HepG2 (cell line): ENCODE results near the gene MYADML2. TPM values are rescaled to one million over a fixed set of nuclear protein-coding genes. Genes with fewer than 3 reads are reported as not detected.

Experiments used
- ATF7 ChIP-seq, 2 experiments: fragments of 450-650 bp in 1 of 2; sonication (generic) in 1 of 2; formaldehyde crosslinking in 1 of 2; IDR thresholded peaks; 2 replicates each; pipeline versions ENCODE4 v1.4.0 to v1.6.1; 2016 to 2020; ENCODE audit warnings: antibody characterized with exemption in 1 of 2, mild to moderate bottlenecking in 1 of 2, missing genetic modification reagents in 1 of 2
- CBFB ChIP-seq: sonication (generic); formaldehyde crosslinking; IDR thresholded peaks from 2 replicates; pipeline ENCODE4 v1.4.0; 2020; ENCODE audit warnings: missing genetic modification reagents
- FOXA1 ChIP-seq, 2 experiments: fragments of 450-650 bp in 1 of 2; sonication (generic) in 1 of 2; formaldehyde crosslinking in 1 of 2; IDR thresholded peaks; 2 replicates each; pipeline versions ENCODE4 v1.4.0 to v1.6.1; 2016 to 2020; ENCODE audit warnings: missing genetic modification reagents in 1 of 2
- GZF1 ChIP-seq: sonication (generic); formaldehyde crosslinking; IDR thresholded peaks from 2 replicates; pipeline ENCODE4 v1.5.1; 2020; ENCODE audit warnings: mild to moderate bottlenecking, missing genetic modification reagents
- HDAC1 ChIP-seq: sonication (generic); formaldehyde crosslinking; IDR thresholded peaks from 2 replicates; pipeline ENCODE4 v1.5.1; 2020; ENCODE audit warnings: mild to moderate bottlenecking, missing genetic modification reagents
- KDM5A ChIP-seq: fragments of 200-600 bp; sonication (generic); IDR thresholded peaks from 2 replicates; pipeline ENCODE4 v1.7.0; 2018; ENCODE audit warnings: antibody characterized with exemption, mild to moderate bottlenecking, low read length, borderline replicate concordance
- MTF1 ChIP-seq: sonication (generic); formaldehyde crosslinking; IDR thresholded peaks from 2 replicates; pipeline ENCODE4 v1.5.0; 2020; ENCODE audit warnings: missing genetic modification reagents
- NCOA2 ChIP-seq: sonication (generic); formaldehyde crosslinking; IDR thresholded peaks from 2 replicates; pipeline ENCODE4 v1.8.0; 2022; ENCODE audit warnings: inconsistent platforms
- NKX3-1 ChIP-seq: sonication (generic); formaldehyde crosslinking; IDR thresholded peaks from 2 replicates; pipeline ENCODE4 v1.5.0; 2020; ENCODE audit warnings: missing genetic modification reagents
- RBM22 ChIP-seq: fragments of 200-400 bp; formaldehyde crosslinking; optimal IDR thresholded peaks from 2 replicates; pipeline ENCODE3; 2017; ENCODE audit warnings: mild to moderate bottlenecking, low read length, moderate library complexity
- RFXAP ChIP-seq: sonication (generic); formaldehyde crosslinking; IDR thresholded peaks from 2 replicates; pipeline ENCODE4 v1.4.0; 2020; ENCODE audit warnings: missing genetic modification reagents, borderline replicate concordance
- SIX1 ChIP-seq: sonication (generic); formaldehyde crosslinking; IDR thresholded peaks from 2 replicates; pipeline ENCODE4 v1.4.0; 2020; ENCODE audit warnings: missing genetic modification reagents, borderline replicate concordance
- SPEN ChIP-seq: sonication (generic); formaldehyde crosslinking; IDR thresholded peaks from 2 replicates; pipeline ENCODE4 v1.5.1; 2020; ENCODE audit warnings: low read depth, mild to moderate bottlenecking, missing genetic modification reagents
- TOPORS ChIP-seq: sonication (generic); formaldehyde crosslinking; IDR thresholded peaks from 2 replicates; pipeline ENCODE4 v1.8.0; 2023; ENCODE audit warnings: mild to moderate bottlenecking, missing genetic modification reagents
- ZBTB21 ChIP-seq: sonication (generic); formaldehyde crosslinking; IDR thresholded peaks from 2 replicates; pipeline ENCODE4 v1.4.0; 2020; ENCODE audit warnings: missing genetic modification reagents
- ZNF337 ChIP-seq: sonication (generic); formaldehyde crosslinking; IDR thresholded peaks from 2 replicates; pipeline ENCODE4 v1.5.1; 2020; ENCODE audit warnings: missing genetic modification reagents, low read depth, mild to moderate bottlenecking, borderline replicate concordance
- ZNF432 ChIP-seq: sonication (generic); formaldehyde crosslinking; IDR thresholded peaks from 2 replicates; pipeline ENCODE4 v1.5.0; 2020; ENCODE audit warnings: missing genetic modification reagents, mild to moderate bottlenecking, borderline replicate concordance
- ZNF496 ChIP-seq: sonication (generic); formaldehyde crosslinking; IDR thresholded peaks from 2 replicates; pipeline ENCODE4 v1.8.1; 2023; ENCODE audit warnings: mild to moderate bottlenecking, moderate library complexity, missing genetic modification reagents; ENCODE audit not compliant: insufficient replicate concordance
- ZNF546 ChIP-seq: sonication (generic); formaldehyde crosslinking; conservative IDR thresholded peaks from 2 replicates; pipeline ENCODE4 v1.8.1; 2023; ENCODE audit warnings: mild to moderate bottlenecking, missing genetic modification reagents
- ZNF749 ChIP-seq: sonication (generic); formaldehyde crosslinking; IDR thresholded peaks from 2 replicates; pipeline ENCODE4 v1.8.0; 2022; ENCODE audit warnings: mild to moderate bottlenecking, missing genetic modification reagents, moderate library complexity, borderline replicate concordance
- polyA plus RNA-seq, 8 experiments: library from polyadenylated mRNA; depleted of rRNA in 3 of 8; stranded (reverse) in 7 of 8; unstranded in 1 of 8; fragments of >200 nt; fragmentation: Illumina TruSeq in 4 of 8; extraction: Trizol in 4 of 8; gene quantifications; 2 replicates each; pipeline versions ENCODE4 v1.2.1 to v1.2.3, GENCODE V29; 2011 to 2016; ENCODE audit warnings: low read depth in 4 of 8, missing spikeins in 1 of 8, mixed read lengths in 1 of 8; ENCODE audit not compliant: insufficient read depth in 1 of 8
- total RNA-seq, 5 experiments: library from RNA; depleted of rRNA; stranded (reverse); fragments of >200 nt; fragmentation: Illumina TruSeq; extraction: Trizol; gene quantifications; 2 replicates each; pipeline ENCODE4 v1.2.3, GENCODE V29; 2016; ENCODE audit warnings: low read depth in 1 of 5
- TF ChIP-seq, protein P1 (sequence below): sonication (generic); formaldehyde crosslinking; IDR thresholded peaks from 2 replicates; pipeline ENCODE4 v1.4.0; 2020; ENCODE audit warnings: missing genetic modification reagents, borderline replicate concordance
- TF ChIP-seq, protein P2 (sequence below): sonication (generic); formaldehyde crosslinking; IDR thresholded peaks from 2 replicates; pipeline ENCODE4 v1.5.1; 2020; ENCODE audit warnings: missing genetic modification reagents, mild to moderate bottlenecking, borderline replicate concordance
- TF ChIP-seq, protein P3 (sequence below), 2 experiments: sonication (generic) in 1 of 2; formaldehyde crosslinking in 1 of 2; IDR thresholded peaks; 2 replicates each; pipeline versions ENCODE4 v1.4.0 to v1.6.1; 2018 to 2020; ENCODE audit warnings: missing genetic modification reagents in 2 of 2, borderline replicate concordance in 1 of 2, low read depth in 1 of 2, mild to moderate bottlenecking in 1 of 2, missing biosample characterization in 1 of 2

MYADML2 gene
- total and polyA plus RNA-seq, 2 of the 13 experiments (the other 11 are each of a cell fraction or from before 2014, with no cell fraction given), result not detected

DNA sequence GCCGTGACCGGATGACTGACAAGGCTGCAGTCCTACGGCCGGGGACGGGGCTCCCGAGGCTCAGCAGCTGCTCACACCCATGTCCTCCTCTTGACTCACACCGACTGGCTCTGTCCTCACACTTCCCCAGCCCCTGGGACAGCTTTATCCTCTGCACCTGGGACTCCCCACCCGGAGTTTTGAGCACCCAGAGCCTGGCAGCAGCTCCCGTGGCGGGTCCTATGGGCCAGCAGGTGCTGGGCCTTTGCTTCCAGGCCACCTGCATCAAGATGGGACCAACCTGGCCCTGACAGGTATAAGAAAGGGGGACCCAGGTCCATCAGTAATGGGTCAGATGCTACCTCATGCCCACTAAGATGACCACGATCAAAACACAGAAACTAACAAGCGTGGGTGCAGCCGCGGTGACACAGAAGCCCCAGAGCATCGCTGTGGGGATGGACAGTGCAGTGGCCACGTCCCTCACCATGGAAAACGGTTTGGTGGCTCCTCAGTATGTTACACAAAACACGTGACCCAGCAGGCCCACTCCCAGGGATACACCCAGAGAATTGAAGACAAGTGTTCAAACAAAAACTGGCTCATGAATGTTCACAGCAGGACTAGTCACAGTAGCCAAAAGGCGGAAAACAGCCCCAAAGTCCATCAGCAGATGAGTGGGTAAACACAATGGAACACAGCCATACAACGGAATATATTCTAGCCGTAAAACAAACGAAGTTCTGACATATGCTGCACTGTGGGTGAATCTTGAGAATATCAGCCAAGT, 17.2 kb upstream of the MYADML2 start (continued):
- TF ChIP-seq, protein P1, sequence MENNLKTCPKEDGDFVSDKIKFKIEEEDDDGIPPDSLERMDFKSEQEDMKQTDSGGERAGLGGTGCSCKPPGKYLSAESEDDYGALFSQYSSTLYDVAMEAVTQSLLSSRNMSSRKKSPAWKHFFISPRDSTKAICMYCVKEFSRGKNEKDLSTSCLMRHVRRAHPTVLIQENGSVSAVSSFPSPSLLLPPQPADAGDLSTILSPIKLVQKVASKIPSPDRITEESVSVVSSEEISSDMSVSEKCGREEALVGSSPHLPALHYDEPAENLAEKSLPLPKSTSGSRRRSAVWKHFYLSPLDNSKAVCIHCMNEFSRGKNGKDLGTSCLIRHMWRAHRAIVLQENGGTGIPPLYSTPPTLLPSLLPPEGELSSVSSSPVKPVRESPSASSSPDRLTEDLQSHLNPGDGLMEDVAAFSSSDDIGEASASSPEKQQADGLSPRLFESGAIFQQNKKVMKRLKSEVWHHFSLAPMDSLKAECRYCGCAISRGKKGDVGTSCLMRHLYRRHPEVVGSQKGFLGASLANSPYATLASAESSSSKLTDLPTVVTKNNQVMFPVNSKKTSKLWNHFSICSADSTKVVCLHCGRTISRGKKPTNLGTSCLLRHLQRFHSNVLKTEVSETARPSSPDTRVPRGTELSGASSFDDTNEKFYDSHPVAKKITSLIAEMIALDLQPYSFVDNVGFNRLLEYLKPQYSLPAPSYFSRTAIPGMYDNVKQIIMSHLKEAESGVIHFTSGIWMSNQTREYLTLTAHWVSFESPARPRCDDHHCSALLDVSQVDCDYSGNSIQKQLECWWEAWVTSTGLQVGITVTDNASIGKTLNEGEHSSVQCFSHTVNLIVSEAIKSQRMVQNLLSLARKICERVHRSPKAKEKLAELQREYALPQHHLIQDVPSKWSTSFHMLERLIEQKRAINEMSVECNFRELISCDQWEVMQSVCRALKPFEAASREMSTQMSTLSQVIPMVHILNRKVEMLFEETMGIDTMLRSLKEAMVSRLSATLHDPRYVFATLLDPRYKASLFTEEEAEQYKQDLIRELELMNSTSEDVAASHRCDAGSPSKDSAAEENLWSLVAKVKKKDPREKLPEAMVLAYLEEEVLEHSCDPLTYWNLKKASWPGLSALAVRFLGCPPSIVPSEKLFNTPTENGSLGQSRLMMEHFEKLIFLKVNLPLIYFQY, result no peak
- TF ChIP-seq GZF1 (CRISPR knock-in tag) (no peak), SIX1 (no peak), NKX3-1 (no peak), CBFB (CRISPR knock-in tag) (no peak), ZNF337 (CRISPR knock-in tag) (no peak), ATF7 (IDR thresholded peaks at IDR 0.05) (no peak), ATF7 (CRISPR knock-in tag; IDR thresholded peaks at IDR 0.05) (no peak), SPEN (CRISPR knock-in tag) (no peak; the same call in 1 of the 2 replicates), NCOA2 (CRISPR knock-in tag) (0 out of 2 replicates have a peak, but pooled peaks have one; percentile 36), RFXAP (no peak), HDAC1 (CRISPR knock-in tag) (peak; percentile 44; the same call in 1 of the 2 replicates), ZNF749 (CRISPR knock-in tag) (0 out of 2 replicates have a peak, but pooled peaks have one; percentile 18), ZNF496 (CRISPR knock-in tag) (no peak), RBM22 (peak; percentile 77), KDM5A (no peak), TOPORS (CRISPR knock-in tag) (no peak), ZBTB21 (CRISPR knock-in tag) (peak; percentile 18; the same call in 1 of the 2 replicates), ZNF546 (CRISPR knock-in tag) (no peak), FOXA1 (IDR thresholded peaks at IDR 0.05) (no peak), FOXA1 (CRISPR knock-in tag; IDR thresholded peaks at IDR 0.05) (peak; percentile 65), ZNF432 (CRISPR knock-in tag) (no peak), MTF1 (no peak)
- TF ChIP-seq, protein P2, sequence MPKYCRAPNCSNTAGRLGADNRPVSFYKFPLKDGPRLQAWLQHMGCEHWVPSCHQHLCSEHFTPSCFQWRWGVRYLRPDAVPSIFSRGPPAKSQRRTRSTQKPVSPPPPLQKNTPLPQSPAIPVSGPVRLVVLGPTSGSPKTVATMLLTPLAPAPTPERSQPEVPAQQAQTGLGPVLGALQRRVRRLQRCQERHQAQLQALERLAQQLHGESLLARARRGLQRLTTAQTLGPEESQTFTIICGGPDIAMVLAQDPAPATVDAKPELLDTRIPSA (CRISPR knock-in tag), result no peak
- TF ChIP-seq, protein P3, sequence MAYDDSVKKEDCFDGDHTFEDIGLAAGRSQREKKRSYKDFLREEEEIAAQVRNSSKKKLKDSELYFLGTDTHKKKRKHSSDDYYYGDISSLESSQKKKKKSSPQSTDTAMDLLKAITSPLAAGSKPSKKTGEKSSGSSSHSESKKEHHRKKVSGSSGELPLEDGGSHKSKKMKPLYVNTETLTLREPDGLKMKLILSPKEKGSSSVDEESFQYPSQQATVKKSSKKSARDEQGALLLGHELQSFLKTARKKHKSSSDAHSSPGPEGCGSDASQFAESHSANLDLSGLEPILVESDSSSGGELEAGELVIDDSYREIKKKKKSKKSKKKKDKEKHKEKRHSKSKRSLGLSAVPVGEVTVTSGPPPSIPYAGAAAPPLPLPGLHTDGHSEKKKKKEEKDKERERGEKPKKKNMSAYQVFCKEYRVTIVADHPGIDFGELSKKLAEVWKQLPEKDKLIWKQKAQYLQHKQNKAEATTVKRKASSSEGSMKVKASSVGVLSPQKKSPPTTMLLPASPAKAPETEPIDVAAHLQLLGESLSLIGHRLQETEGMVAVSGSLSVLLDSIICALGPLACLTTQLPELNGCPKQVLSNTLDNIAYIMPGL (CRISPR knock-in tag; IDR thresholded peaks at IDR 0.05; ENCODE audit: borderline replicate concordance in 1 of 2, low read depth in 1 of 2), result no peak; a peak in 1 of 4 replicates
